DOHH2 (cell line): ENCODE measurements around the gene GRID2.

ENCODE experiments used
- H3F3A ChIP-seq: fragments of 200-600 bp; sonication (generic), shearing (Covaris generic); 2 replicates; pipeline ENCODE4 v1.6.0; 2016; ENCODE audit warnings: antibody characterized with exemption, mild to moderate bottlenecking; ENCODE audit not compliant: control insufficient read depth, insufficient read depth
- H3K27ac ChIP-seq: fragments of 200-600 bp; sonication (generic); 2 replicates; pipeline ENCODE4 v1.5.1; 2014; ENCODE audit warnings: low read depth, mild to moderate bottlenecking, low read length, moderate library complexity
- H3K27me3 ChIP-seq: fragments of 200-600 bp; sonication (generic); 2 replicates; pipeline ENCODE4 v1.6.1; 2014; ENCODE audit warnings: mild to moderate bottlenecking, low read length, mixed read lengths; ENCODE audit not compliant: control insufficient read depth
- H3K36me3 ChIP-seq: fragments of 200-600 bp; sonication (generic); 2 replicates; pipeline ENCODE4 v1.6.1; 2014; ENCODE audit warnings: mild to moderate bottlenecking, low read length, moderate library complexity, mixed read lengths; ENCODE audit not compliant: control insufficient read depth
- H3K4me1 ChIP-seq: fragments of 200-600 bp; sonication (generic); 2 replicates; pipeline ENCODE4 v1.6.1; 2014; ENCODE audit warnings: mild to moderate bottlenecking, low read length, mixed read lengths; ENCODE audit not compliant: control insufficient read depth
- H3K4me2 ChIP-seq: fragments of 200-600 bp; sonication (generic); 2 replicates; pipeline ENCODE4 v1.6.0; 2014; ENCODE audit warnings: mild to moderate bottlenecking, low read length, moderate library complexity
- H3K4me3 ChIP-seq: fragments of 200-600 bp; sonication (generic); 2 replicates; pipeline ENCODE4 v1.5.1; 2014; ENCODE audit warnings: mild to moderate bottlenecking, low read length, mixed read lengths
- H3K79me2 ChIP-seq: fragments of 200-600 bp; sonication (generic); 2 replicates; pipeline ENCODE4 v1.6.1; 2014; ENCODE audit warnings: mild to moderate bottlenecking, low read length, mixed read lengths; ENCODE audit not compliant: control insufficient read depth
- H3K9me2 ChIP-seq: fragments of 200-600 bp; sonication (generic); replicated peaks from 2 replicates; pipeline ENCODE4 v1.6.1; 2014; ENCODE audit warnings: mild to moderate bottlenecking, low read length, mixed read lengths; ENCODE audit not compliant: control insufficient read depth
- H3K9me3 ChIP-seq: fragments of 200-600 bp; sonication (generic); 2 replicates; pipeline ENCODE4 v1.6.1; 2014; ENCODE audit warnings: antibody characterized with exemption, low read length, mixed read lengths; ENCODE audit not compliant: control insufficient read depth, insufficient read depth
- H4K20me1 ChIP-seq: fragments of 200-600 bp; sonication (generic); 2 replicates; pipeline ENCODE4 v1.6.0; 2014; ENCODE audit warnings: low read depth, mild to moderate bottlenecking, antibody characterized with exemption, low read length, moderate library complexity; ENCODE audit not compliant: control insufficient read depth, insufficient read depth
- EZH2phosphoT487 ChIP-seq: fragments of 200-600 bp; sonication (generic); IDR thresholded peaks from 2 replicates; pipeline ENCODE4 v1.6.1; 2017; ENCODE audit warnings: borderline replicate concordance, mild to moderate bottlenecking, antibody characterized with exemption, low read length, moderate library complexity, mixed read lengths
- TF ChIP-seq, protein P1 (sequence below): fragments of 200-600 bp; sonication (generic); IDR thresholded peaks from one replicate; pipeline ENCODE4 v1.5.1; 2014; ENCODE audit warnings: antibody characterized with exemption, mild to moderate bottlenecking, low read depth, low read length; ENCODE audit not compliant: poor library complexity, severe bottlenecking

GRID2 gene

DNA sequence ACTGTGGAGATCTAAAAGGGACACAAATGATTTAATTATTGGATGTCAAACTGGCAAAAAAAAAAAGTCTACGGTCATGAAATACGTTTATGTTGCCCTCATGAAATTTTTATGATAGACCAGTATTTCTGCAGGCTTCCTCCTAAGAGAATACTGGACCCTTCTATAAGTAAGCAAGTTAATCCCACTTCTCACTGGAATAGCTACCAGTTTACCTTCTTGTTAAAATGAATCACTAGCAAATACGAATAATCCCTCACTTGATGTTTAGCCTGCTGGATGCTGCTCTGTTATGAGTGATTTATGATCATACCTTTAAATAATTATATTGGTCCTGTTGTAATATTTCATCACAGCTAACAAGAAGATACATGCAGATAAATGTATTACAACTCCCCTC, 39.6 kb upstream of the GRID2 start:
- TF ChIP-seq, protein P1, sequence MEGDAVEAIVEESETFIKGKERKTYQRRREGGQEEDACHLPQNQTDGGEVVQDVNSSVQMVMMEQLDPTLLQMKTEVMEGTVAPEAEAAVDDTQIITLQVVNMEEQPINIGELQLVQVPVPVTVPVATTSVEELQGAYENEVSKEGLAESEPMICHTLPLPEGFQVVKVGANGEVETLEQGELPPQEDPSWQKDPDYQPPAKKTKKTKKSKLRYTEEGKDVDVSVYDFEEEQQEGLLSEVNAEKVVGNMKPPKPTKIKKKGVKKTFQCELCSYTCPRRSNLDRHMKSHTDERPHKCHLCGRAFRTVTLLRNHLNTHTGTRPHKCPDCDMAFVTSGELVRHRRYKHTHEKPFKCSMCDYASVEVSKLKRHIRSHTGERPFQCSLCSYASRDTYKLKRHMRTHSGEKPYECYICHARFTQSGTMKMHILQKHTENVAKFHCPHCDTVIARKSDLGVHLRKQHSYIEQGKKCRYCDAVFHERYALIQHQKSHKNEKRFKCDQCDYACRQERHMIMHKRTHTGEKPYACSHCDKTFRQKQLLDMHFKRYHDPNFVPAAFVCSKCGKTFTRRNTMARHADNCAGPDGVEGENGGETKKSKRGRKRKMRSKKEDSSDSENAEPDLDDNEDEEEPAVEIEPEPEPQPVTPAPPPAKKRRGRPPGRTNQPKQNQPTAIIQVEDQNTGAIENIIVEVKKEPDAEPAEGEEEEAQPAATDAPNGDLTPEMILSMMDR: no peak
- no peak for TF ChIP-seq EZH2phosphoT487
- no peaks in the 10 kb centered on the region for H4K20me1 ChIP-seq
- no peak overlapping the region for H3K4me3 ChIP-seq
- no peaks in the 10 kb centered on the region for H3K9me3 ChIP-seq
- H3K27me3 ChIP-seq: no peaks in the 10 kb centered on the region
- H3K4me2 ChIP-seq: no peak overlapping the region
- H3K4me1 ChIP-seq: no peaks in the 10 kb centered on the region
- no peaks in the 10 kb centered on the region for H3K36me3 ChIP-seq
- no peaks in the 10 kb centered on the region for H3K79me2 ChIP-seq
- H3K9me2 ChIP-seq: no peaks in the 10 kb centered on the region
- H3K27ac ChIP-seq: no peak overlapping the region
- no peaks in the 10 kb centered on the region for H3F3A ChIP-seq

DNA sequence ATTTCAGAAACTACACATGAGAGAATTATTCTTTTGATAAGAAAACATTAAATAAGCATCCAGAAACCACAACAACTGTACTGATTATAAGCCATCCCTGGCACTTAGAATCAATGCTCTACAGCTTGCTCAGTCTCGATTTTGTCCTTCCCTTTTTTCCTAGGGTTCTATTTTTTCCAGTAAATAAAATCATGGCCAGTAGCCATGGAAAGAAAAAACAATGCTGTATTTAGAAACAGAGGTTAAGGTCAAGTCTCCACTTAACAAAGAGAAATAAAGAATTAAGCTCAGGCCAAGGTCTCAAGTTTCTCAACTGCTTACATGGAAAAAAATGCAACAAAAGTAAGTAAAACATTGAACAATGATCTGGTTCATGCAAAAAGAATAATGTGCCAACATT, 38.7 kb upstream of the GRID2 start:
- Histone ChIP-seq H3K4me3 (no peak overlapping the region), H3K27me3 (no peaks in the 10 kb centered on the region), H3K9me2 (no peaks in the 10 kb centered on the region), H3K27ac (no peak overlapping the region), H3F3A (no peaks in the 10 kb centered on the region), H3K4me2 (no peak overlapping the region), H3K79me2 (no peaks in the 10 kb centered on the region), H3K36me3 (no peaks in the 10 kb centered on the region), H3K4me1 (no peaks in the 10 kb centered on the region), H3K9me3 (no peaks in the 10 kb centered on the region), H4K20me1 (no peaks in the 10 kb centered on the region)
- no peak for TF ChIP-seq EZH2phosphoT487
- TF ChIP-seq, protein P1: no peak

DNA sequence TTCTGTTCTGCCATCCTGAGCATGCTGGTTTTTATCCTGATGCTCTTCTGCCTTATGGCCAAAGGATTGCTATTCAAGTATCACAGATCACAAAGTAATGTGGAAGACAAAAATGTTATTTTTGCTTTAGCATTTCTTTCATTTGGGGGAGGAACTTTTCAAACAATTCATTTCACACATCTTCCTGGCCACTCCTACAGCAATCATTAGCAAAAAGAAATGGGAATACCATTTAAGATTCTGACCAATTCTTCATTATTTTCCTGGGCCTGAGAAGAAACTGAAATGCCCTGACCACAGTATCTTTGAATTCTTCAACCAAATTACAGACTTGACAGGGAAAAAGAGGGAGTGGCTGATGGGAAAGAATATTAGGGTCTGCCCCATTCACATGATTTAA, 38.0 kb upstream of the GRID2 start:
- Histone ChIP-seq H3K36me3 (no peaks in the 10 kb centered on the region), H3F3A (no peaks in the 10 kb centered on the region)

More for the DNA sequence above, 38.0 kb upstream of the GRID2 start:
- Histone ChIP-seq H4K20me1 (no peaks in the 10 kb centered on the region), H3K9me3 (no peaks in the 10 kb centered on the region), H3K4me1 (no peaks in the 10 kb centered on the region), H3K4me3 (no peak overlapping the region), H3K9me2 (no peaks in the 10 kb centered on the region), H3K27me3 (no peaks in the 10 kb centered on the region), H3K79me2 (no peaks in the 10 kb centered on the region), H3K27ac (no peak overlapping the region), H3K4me2 (no peak overlapping the region)
- no peak for TF ChIP-seq EZH2phosphoT487
- TF ChIP-seq, protein P1: no peak
